Natural killer cell (primary cell): Measurements from ENCODE around the gene JPH3. TPM values are rescaled to one million over a fixed set of nuclear protein-coding genes. Genes with fewer than 3 reads are reported as not detected.

Source experiments
- ATAC-seq, 3 donors: fragments of 150-1000 bp in 2 of 3; fragments of 200-7000 bp in 1 of 3; cut with Tn5 transposase; 1 replicate in 1 of 3; 2 replicates in 2 of 3; pipeline ENCODE4 v1.10.0; 2021; ENCODE audit warnings: mild to moderate bottlenecking in 2 of 3, moderate library complexity in 2 of 3
- DNase-seq, 2 donors: peaks; one replicate each; pipeline versions ENCODE4 v3.0.0 to v3.0.0-alpha.2; 2013 to 2021; ENCODE audit warnings: mixed read lengths in 1 of 2
- H3K27ac ChIP-seq: one replicate; pipeline ENCODE4 v1.5.1; 2013; ENCODE audit warnings: mild to moderate bottlenecking, low read length
- H3K27me3 ChIP-seq: one replicate; pipeline ENCODE4 v1.6.1; 2013; ENCODE audit warnings: low read length; ENCODE audit not compliant: control insufficient read depth, insufficient read depth
- H3K36me3 ChIP-seq: one replicate; pipeline ENCODE4 v1.6.1; 2013; ENCODE audit warnings: low read length; ENCODE audit not compliant: control insufficient read depth, insufficient read depth
- H3K4me1 ChIP-seq: one replicate; pipeline ENCODE4 v1.6.1; 2013; ENCODE audit warnings: low read length; ENCODE audit not compliant: control insufficient read depth, insufficient read depth
- H3K4me3 ChIP-seq: one replicate; pipeline ENCODE4 v1.5.1; 2013; ENCODE audit warnings: low read length
- H3K9me3 ChIP-seq: one replicate; pipeline ENCODE4 v1.6.1; 2013; ENCODE audit warnings: low read length; ENCODE audit not compliant: control insufficient read depth, insufficient read depth
- H3K27ac Mint-ChIP-seq, 2 donors: one replicate each; pipeline ENCODE4 v1.8.0; 2022; ENCODE audit warnings: mild to moderate bottlenecking in 2 of 2, mixed read lengths in 2 of 2, moderate library complexity in 1 of 2
- H3K27me3 Mint-ChIP-seq, 2 donors: one replicate each; pipeline ENCODE4 v1.8.0; 2022; ENCODE audit warnings: low read depth in 2 of 2, mixed read lengths in 2 of 2
- H3K36me3 Mint-ChIP-seq: one replicate; pipeline ENCODE4 v1.8.0; 2022; ENCODE audit warnings: mixed read lengths
- H3K4me1 Mint-ChIP-seq, 2 donors: one replicate each; pipeline ENCODE4 v1.8.0; 2022; ENCODE audit warnings: mixed read lengths in 2 of 2
- H3K4me3 Mint-ChIP-seq: one replicate; pipeline ENCODE4 v1.8.0; 2022; ENCODE audit warnings: mild to moderate bottlenecking, moderate library complexity, mixed read lengths
- H3K9me3 Mint-ChIP-seq, 2 donors: one replicate each; pipeline ENCODE4 v1.8.0; 2022; ENCODE audit warnings: mixed read lengths in 2 of 2
- WGBS: methylation state at CpG from one replicate; pipeline ENCODE4 v1.1.7; 2013; ENCODE audit warnings: missing lambda C conversion rate; ENCODE audit not compliant: insufficient coverage; 5-methylcytosine and 5-hydroxymethylcytosine counted together
- intact Hi-C: fragments of 100-400 bp; cut with micrococcal nuclease; formaldehyde crosslinking; loops from one replicate; pipeline ENCODE4 v1.14.2; 2022
- total RNA-seq, 4 donors: library from RNA; stranded (reverse); fragments of 120-200 nt in 1 of 4; gene quantifications; one replicate each; pipeline versions ENCODE4 v1.2.3 to v1.2.4, GENCODE V29; 2013 to 2022
- TF ChIP-seq, protein P1 (sequence below): fragments of 200-600 bp; IDR thresholded peaks from one replicate; pipeline ENCODE4 v1.8.0; 2022; ENCODE audit warnings: antibody characterized with exemption

JPH3 gene
- total RNA-seq, 3 donors from 2014 or later (not counting 1 experiment from before 2014, with no cell fraction given) = not detected

DNA sequence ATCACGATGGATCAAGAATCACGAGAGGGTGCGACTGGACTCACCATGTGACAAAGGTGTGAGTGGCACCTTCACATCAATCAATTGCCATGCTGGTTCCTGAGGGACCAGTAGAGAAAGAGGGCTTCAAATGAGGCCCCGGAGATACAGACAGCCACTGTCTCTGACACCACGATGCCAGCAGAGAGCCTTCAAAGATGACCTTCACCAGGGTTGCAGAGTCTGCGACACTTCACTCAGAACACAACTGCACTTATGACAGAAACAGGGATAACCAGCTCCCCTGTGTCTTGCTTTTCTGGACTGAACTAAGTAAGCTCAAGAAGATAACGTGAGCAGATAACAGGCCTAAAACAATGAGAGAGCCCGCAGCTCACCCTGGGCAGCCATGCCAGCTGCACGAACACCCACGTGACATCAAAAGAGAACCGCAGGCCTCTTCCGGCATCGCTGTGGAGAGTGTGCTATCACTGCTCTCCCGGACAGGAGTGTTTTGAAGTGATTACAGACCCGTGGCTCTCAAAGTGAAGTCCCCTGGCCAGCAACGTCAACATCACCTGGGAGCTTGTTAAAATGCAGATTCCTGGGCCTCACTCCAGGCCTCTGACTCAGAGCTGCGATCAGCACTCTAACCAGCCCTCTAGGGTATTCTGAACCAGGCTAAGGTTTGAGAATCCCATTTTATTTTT is 127.1 kb downstream of the JPH3 start:
- ATAC-seq = no peak
- H3K27me3 Mint-ChIP-seq = no peaks in the 10 kb centered on the region
- Histone ChIP-seq H3K27ac (no peak overlapping the region), H3K9me3 (no peaks in the 10 kb centered on the region), H3K4me3 (no peak overlapping the region), H3K27me3 (no peaks in the 10 kb centered on the region), H3K4me1 (peaks cover 30% of the 10 kb centered on the region), H3K36me3 (peaks cover 46% of the 10 kb centered on the region)
- DNase-seq = peak in 1 of 2 donors; percentile 29
- 90% methylated on average over 17 of the region's 17 CpGs for WGBS
- H3K36me3 Mint-ChIP-seq = peaks cover 12% of the 10 kb centered on the region
- no peak overlapping the region for H3K4me3 Mint-ChIP-seq
- peak overlapping the region; percentile 46 to 52 for H3K27ac Mint-ChIP-seq
- intact Hi-C loops = no loop called here
- H3K9me3 Mint-ChIP-seq = no peaks in the 10 kb centered on the region
- TF ChIP-seq, protein P1, sequence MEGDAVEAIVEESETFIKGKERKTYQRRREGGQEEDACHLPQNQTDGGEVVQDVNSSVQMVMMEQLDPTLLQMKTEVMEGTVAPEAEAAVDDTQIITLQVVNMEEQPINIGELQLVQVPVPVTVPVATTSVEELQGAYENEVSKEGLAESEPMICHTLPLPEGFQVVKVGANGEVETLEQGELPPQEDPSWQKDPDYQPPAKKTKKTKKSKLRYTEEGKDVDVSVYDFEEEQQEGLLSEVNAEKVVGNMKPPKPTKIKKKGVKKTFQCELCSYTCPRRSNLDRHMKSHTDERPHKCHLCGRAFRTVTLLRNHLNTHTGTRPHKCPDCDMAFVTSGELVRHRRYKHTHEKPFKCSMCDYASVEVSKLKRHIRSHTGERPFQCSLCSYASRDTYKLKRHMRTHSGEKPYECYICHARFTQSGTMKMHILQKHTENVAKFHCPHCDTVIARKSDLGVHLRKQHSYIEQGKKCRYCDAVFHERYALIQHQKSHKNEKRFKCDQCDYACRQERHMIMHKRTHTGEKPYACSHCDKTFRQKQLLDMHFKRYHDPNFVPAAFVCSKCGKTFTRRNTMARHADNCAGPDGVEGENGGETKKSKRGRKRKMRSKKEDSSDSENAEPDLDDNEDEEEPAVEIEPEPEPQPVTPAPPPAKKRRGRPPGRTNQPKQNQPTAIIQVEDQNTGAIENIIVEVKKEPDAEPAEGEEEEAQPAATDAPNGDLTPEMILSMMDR = no peak
- H3K4me1 Mint-ChIP-seq = peaks cover 44 to 56% of the 10 kb centered on the region in 2 donors

DNA sequence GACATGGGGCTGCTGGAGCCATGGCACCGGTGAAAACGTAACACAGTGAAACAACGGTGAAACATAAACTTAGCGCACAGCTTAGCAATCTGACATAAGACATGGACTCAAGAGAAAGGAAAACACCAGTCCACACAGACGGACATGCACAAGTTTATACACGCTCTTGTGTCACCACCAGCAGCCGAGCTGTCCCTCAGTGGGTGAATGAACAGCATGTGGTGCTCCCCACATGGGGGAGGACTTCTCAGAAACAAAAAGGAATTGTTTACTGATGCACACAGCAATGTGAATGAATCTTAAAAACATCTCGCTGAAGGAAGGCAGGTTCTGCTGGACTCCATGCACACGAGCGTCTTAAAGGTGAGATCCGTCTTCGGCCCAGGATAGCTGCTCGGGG is 129.3 kb downstream of the JPH3 start:
- Histone ChIP-seq H3K4me3 (no peak overlapping the region), H3K36me3 (peaks cover 47% of the 10 kb centered on the region), H3K27me3 (no peaks in the 10 kb centered on the region), H3K4me1 (peaks cover 16% of the 10 kb centered on the region), H3K9me3 (no peaks in the 10 kb centered on the region), H3K27ac (no peak overlapping the region)
- TF ChIP-seq, protein P1 = no peak
- ATAC-seq (no peak), DNase-seq (no peak)
- peaks cover 12% of the 10 kb centered on the region for H3K36me3 Mint-ChIP-seq
- intact Hi-C loops = no loop called here
- peaks cover 41 to 48% of the 10 kb centered on the region in 2 donors for H3K4me1 Mint-ChIP-seq
- H3K4me3 Mint-ChIP-seq = no peak overlapping the region
- 97% methylated on average over 13 of the region's 13 CpGs for WGBS
- no peaks in the 10 kb centered on the region for H3K27me3 Mint-ChIP-seq
- H3K9me3 Mint-ChIP-seq = no peaks in the 10 kb centered on the region
- H3K27ac Mint-ChIP-seq = peak overlapping the region; percentile 60 to 63

DNA sequence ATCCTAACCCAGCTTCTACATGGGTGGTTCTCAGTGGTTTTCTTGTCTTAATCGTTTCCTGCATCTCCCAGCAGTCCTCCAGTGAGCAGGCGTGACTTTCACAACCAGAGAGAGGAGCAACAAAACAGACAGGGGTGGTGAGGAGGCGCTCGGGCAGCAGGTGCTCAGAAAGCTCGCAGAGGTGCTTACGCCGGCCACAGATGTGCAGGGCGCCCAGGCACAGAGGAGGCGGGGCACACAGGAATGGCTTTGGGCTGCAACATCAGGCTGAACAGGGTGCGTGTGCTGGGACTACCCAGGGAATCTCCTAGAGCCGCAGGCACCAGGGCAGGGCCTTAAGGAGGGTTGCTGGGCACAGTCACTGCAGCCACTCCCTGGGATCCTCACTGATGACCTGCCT is 130.9 kb downstream of the JPH3 start:
- Histone ChIP-seq H3K4me1 (peaks cover 16% of the 10 kb centered on the region), H3K27ac (no peak overlapping the region), H3K27me3 (no peaks in the 10 kb centered on the region), H3K9me3 (no peaks in the 10 kb centered on the region), H3K4me3 (no peak overlapping the region), H3K36me3 (peaks cover 41% of the 10 kb centered on the region)
- Mint-ChIP-seq H3K27ac (peak overlapping the region; percentile 52 to 71), H3K9me3 (no peaks in the 10 kb centered on the region), H3K4me3 (peak overlapping the region; percentile 31), H3K4me1 (peaks cover 27 to 39% of the 10 kb centered on the region in 2 donors), H3K27me3 (no peaks in the 10 kb centered on the region), H3K36me3 (peaks cover under 1% of the 10 kb centered on the region)
- intact Hi-C loops = no loop called here
- ATAC-seq (peak; percentile 45 to 68 (median 64)), DNase-seq (peak in 1 of 2 donors; percentile 35)
- TF ChIP-seq, protein P1 = no peak
- WGBS = 51% methylated on average over 11 of the region's 11 CpGs

DNA sequence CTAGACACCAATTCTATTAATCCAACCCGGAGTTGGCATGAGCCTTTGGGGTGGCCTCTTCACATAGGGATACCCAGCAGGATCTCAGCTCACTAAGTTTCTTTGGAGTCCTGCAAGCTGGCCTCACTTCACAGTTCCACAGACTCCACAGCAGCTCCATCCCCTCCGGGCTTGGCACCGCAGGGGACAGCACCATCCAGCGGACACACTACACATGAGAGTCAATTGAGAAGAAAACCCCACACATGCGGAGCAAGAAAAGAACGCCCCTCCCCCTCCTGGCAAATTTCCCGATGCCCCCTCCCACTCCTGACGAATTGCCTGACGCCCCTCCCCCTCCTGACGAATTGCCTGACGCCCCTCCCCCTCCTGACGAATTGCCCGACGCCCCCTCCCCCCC is 132.3 kb downstream of the JPH3 start:
- Histone ChIP-seq H3K36me3 (peaks cover 33% of the 10 kb centered on the region), H3K4me3 (no peak overlapping the region), H3K27ac (no peak overlapping the region), H3K9me3 (no peaks in the 10 kb centered on the region), H3K4me1 (peaks cover 16% of the 10 kb centered on the region), H3K27me3 (no peaks in the 10 kb centered on the region)
- intact Hi-C loops = no loop called here
- TF ChIP-seq, protein P1 = no peak
- Mint-ChIP-seq H3K4me3 (peak overlapping the region; percentile 17), H3K27me3 (no peaks in the 10 kb centered on the region), H3K9me3 (no peaks in the 10 kb centered on the region), H3K36me3 (no peaks in the 10 kb centered on the region), H3K4me1 (peaks cover 27 to 34% of the 10 kb centered on the region in 2 donors), H3K27ac (peak overlapping the region; percentile 44 to 53)
- 89% methylated on average over 8 of the region's 14 CpGs for WGBS
- no peak for ATAC-seq
- no peak for DNase-seq
